Activated T-cell treated with anti-CD3 and anti-CD28 coated beads, Interleukin-2, amount 50 U/mL, for 48 hours (primary cell): ENCODE data around the gene HSH2D.

Experiments used
- DNase-seq, 2 experiments: peaks; one replicate each; pipeline ENCODE4 v3.0.0-alpha.2; 2020

Gene HSH2D

GRCh38 chr19:16121141-16121540 lies 22.3 kb upstream of the HSH2D start:
- no peak for DNase-seq

DNA sequence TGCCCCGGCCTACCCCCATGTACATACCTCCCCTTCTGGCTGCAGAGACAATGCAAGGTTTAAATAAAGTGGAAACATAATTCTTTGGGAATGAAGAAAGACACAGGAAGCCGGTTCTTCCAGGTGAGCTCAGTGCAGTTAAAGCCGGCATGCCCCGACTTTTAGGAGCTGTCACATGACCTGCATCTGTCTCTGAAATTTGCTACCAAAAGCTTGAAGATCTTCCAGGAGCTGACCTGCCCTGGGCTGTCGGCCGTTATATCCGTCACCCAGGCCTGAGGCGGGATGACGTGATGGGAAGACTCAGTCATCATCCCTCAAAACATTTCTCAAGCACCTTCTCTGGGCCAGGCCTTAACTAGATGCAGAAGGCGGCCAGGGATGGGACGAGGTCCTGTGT lies 21.5 kb upstream of the HSH2D start:
- DNase-seq = no peak

- DNase-seq = no peak
Observed at GRCh38 chr19:16124953-16125352, 18.5 kb upstream of the HSH2D start.

- no peak for DNase-seq
Observed at GRCh38 chr19:16125737-16126495, 17.6 kb upstream of the HSH2D start.

DNA sequence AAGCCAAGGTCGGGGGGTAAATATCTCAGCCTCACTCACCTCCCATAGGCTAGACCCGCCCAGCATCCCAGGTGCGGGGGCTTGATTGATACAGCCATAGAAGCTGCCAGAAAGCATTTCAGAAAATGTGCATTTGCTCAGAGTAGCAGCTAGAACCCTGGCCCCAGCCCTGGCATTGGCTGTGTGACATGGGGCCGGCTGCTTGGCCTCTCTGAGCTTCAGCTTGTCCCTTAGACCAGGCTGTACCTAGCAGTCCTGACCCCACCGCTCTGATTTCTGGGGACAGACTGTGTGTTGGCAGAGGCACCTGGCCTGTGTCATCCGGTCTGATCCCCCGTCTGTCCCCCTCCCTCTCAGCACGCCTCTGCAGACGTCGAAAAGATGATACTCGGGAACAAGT lies 16.4 kb upstream of the HSH2D start:
- DNase-seq = no peak

- no peak for DNase-seq
Observed at GRCh38 chr19:16127776-16128371, 15.6 kb upstream of the HSH2D start.

DNA sequence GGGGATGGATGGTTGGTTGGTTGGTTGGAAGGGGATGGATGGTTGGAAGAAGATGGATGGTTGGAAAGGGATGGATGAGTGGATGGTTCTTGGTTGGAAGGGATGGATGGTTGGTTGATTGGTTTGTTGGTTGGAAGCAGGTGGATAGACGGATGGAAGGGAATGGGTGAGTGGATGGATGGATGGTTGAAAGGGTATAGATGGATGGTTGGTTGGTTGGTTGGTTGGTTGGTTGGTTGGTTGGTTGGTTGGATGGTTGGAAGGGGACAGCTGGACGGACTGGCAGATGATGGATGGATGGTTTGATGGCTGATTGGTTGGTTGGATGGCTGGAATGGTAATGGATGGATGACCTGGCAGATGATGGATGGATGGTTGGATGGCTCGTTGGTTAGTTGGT lies 11.8 kb upstream of the HSH2D start:
- no peak for DNase-seq

DNA sequence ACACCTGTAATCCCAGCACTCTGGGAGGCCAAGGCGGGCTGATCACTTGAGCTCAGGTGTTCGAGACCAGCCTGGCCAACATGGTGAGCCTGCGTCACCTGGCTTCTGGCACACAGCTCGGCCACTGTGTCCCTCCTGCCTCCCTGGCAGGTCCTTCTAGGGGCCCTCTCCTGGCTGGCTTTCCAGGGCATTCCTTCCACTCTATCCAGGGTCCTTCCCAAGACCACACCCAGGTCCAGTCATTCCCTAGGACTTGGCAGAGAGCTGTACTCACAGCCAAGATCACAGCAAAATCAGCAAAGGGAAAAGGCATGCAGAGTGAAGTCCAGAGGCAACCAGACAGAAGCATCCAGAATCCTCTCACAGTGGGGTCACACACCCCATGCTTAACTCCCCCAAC lies 9.7 kb upstream of the HSH2D start:
- DNase-seq = no peak

DNA sequence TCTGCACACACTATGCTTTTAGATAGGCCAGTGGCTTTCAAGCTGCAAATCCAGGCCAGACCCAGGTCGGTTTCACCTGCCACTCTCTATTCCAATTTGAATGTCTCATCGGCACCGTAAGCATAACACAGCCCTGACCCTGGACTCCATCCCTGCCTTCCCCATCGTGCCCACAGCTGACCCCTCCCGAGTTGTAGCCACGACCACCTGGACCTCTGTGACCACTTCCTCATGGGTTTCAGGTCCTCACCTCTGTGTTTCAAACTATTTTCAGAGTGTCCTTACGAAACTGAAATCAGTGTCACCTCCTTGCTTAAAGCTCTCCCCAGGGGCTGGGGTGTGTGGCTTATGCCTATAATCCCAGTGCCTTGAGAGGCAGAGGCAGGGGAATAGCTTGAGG lies 9.0 kb upstream of the HSH2D start:
- no peak for DNase-seq

DNA sequence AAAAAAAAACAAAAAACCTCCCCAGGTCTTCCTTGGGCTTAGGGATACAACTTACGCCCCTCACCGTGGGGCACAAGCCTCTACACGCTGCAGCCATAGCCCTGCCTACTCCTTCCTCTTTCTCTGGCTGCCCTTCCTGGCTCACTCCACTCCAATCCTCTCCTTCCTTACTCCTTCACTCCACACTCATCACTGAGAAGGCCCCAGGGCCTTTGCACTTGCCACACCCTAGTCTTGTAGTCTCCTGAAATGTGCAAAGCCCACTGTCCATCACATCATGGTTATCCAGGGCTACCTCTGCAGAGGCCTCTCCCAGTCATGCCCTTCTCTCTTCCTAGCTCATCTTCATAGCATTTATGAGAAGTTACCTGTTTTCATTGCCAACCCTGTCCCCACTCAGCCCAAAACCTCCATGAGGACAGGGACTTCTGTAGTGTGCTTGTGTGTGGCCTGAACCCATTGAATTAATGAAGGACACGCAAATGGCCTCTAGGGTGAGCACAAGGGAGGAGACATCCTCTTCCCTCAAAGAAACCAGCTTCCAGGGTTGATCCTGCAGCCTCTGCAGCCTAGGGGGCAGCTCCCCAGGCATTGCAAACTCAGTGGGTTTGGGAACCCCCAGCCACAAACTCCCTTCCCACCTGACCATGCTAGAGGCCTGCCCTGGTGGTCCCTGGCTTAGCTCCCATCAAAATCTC lies 7.9 kb upstream of the HSH2D start:
- no peak for DNase-seq

GRCh38 chr19:16136185-16136999 lies 7.1 kb upstream of the HSH2D start:
- DNase-seq = no peak

DNA sequence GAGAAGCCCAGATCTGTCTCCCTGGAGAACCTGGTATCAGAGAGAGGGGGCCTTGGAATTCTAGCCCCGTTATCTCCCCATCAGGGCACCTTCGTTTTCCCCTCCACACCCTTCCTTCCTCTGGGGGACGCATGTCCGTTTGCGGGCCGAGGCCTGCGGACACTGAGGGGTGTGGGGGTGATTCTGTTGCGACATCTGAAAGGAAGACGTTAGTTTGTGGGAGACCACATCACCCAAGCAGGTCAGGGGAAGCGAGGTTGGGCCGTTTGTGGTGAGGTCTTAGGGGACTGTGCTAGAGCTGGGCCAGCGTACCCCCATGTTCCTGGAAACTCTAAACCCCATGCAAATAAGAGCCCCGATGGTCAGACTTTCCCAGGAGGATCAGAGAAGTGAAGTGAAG lies 3.7 kb upstream of the HSH2D start:
- DNase-seq = no peak

GRCh38 chr19:16141043-16141442 lies 2.4 kb upstream of the HSH2D start:
- DNase-seq = no peak

DNA sequence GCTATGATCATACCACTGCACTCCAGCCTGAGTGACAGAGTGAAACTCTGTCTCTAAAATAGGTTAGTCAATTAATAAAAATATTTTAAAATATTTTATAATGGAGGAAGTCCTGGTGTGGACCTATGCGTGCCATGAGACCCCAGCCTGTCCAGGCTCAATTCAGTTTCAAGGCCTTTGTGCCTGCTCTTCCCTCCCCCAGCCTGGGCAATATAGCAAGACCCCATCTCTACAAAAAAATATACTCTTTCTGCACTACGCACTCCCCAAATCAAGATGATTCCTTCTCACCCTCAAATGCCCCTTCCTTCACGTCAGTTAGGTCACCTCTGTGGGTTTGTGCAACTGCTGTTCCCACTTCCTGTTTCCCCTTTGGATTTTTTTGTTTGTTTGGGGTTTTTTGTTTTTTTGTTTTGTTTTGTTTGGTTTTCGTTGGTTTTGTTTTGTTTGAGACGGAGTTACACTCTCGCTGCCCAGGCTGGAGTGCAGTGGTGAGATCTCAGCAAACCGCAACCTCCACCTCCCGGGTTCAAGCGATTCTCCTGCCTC lies 1.4 kb upstream of the HSH2D start:
- DNase-seq = no peak

- DNase-seq = no peak
Observed at GRCh38 chr19:16144216-16144581, 714 bp downstream of the HSH2D start.

DNA sequence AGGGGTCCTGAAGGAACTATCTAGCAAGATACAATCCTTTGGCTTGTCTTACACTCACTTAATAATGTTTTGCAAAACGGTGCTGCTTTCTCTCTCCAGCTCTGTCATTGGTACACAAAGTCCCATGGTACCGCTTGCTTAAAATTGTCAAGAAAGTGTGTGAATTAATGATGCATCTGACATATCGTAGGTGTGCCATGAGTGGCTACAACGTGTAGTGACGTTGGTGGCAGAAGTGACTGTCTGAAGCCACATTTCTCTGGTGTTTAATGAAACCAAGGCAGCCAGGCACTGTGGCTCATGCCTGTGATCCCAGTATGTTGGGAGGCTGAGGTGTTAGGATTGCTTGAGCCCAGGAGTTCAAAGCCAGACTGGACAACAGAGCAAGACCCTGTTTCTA lies 2.6 kb downstream of the HSH2D start:
- DNase-seq = no peak

GRCh38 chr19:16148443-16149229 lies 5.2 kb downstream of the HSH2D start:
- DNase-seq = no peak

- DNase-seq = no peak
Observed at GRCh38 chr19:16153582-16154336, 10.3 kb downstream of the HSH2D start.

DNA sequence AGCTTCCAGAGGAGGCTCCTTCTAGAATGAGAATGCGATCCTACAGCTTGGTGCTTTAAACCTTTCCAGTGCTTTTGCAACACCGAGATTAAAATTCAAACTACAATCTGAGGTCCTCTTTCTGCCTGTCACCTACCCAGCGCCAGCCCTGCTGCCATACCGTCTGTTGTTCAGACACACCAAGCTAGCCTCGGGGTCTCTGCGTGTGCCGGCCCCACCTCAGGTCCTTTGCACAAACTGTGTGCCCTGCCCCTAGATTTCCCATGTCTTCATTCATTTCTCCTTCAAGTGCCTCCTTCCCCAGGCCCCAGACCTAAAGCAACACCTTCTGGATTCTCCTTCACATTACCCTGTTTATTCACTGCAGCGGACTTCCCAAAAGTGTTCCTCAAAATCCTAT lies 11.1 kb downstream of the HSH2D start:
- DNase-seq = no peak

- no peak for DNase-seq
Observed at GRCh38 chr19:16155128-16155527, 11.6 kb downstream of the HSH2D start.

DNA sequence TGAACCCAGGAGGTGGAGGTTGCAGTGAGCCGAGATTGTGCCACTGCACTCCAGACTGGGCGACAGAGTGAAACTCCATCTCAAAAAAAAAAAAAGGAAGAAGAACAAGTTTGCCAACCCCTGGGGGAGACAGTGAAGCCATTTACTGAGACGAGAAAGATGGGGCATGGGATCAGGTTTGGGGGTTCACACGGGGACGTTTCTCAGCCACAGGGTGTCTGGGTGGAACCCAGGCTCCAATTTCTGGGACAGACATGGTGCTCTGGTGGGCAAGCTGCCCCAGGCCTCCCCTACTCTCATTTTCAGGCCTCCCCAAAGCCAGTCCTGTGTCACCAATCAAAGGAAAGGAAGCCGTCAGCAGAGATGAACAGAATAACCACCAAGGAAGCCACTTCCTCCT lies 13.4 kb downstream of the HSH2D start:
- no peak for DNase-seq

DNA sequence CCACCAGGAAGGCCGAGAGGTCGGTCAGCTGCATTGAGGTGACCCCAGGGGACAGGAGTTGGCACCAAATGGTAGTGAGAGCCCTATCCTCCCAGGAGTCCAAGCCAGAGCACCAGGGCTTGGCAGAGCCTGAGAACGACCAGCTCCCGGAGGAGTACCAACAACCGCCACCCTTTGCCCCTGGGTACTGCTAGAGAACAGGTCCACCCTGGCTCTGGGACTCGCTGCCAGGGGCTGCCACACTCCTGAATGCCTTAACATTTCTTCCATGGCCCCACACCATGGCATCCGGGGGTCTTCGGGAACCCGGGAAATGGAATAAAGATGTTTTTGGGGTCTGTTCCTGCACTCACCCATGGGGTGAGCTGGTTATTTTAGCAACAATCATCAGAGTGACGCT lies 14.1 kb downstream of the HSH2D start:
- DNase-seq = no peak
